ENCODE data around the gene ALKBH7. TPM values are rescaled to one million over a fixed set of nuclear protein-coding genes. Genes with fewer than 3 reads are reported as not detected.
A peak's percentile ranks its signal among the peaks of the same experiment; 100 is the strongest.

ALKBH7 gene
- total and polyA plus RNA-seq, 10 of the 15 experiments (the other 5 are each of a cell fraction or from before 2014, with no cell fraction given): 0.31 to 82.5 (median 37.6) TPM

- Histone ChIP-seq H3K79me2 (ENCODE audit: control insufficient read depth, insufficient read depth, low read length) (no peaks in the 10 kb centered on the region), H3K9me3 (replicated peaks; ENCODE audit: control insufficient read depth, insufficient read depth, low read length) (peaks cover 1% of the 10 kb centered on the region; the same call in 1 of the 3 replicates), H4K20me1 (ENCODE audit: control insufficient read depth, insufficient read depth) (no peaks in the 10 kb centered on the region), H3K36me3 (ENCODE audit: control insufficient read depth in 2 of 2, insufficient read depth in 2 of 2, low read length in 1 of 2) (peaks cover 22 to 39% of the 10 kb centered on the region in 2 experiments), H3K4me3 (no peak overlapping the region), H3K9ac (ENCODE audit: control insufficient read depth, insufficient read depth, low read length) (no peak overlapping the region), H2AFZ (ENCODE audit: control insufficient read depth, low read depth, low read length) (no peak overlapping the region), H3K27ac (ENCODE audit: control insufficient read depth, insufficient read depth) (no peak overlapping the region), H3K27me3 (replicated peaks in 1 of 2; ENCODE audit: control insufficient read depth in 2 of 2, insufficient read depth in 2 of 2, low read length in 1 of 2) (no peaks in the 10 kb centered on the region), H3K4me2 (ENCODE audit: control insufficient read depth, insufficient read depth) (no peak overlapping the region), H3K4me1 (ENCODE audit: control insufficient read depth, insufficient read depth, low read length) (no peaks in the 10 kb centered on the region)
- ChIA-PET CTCF (interaction anchor here (0.6 kb wide), 1 partner anchor 232 kb away, joined by 3 read pairs; no protein-coding TSS in a partner anchor), RAD21 (ENCODE audit: unreplicated experiment) (interaction anchor here (0.7 kb wide), 1 partner anchor 385 kb away, joined by 5 read pairs; no protein-coding TSS in a partner anchor), SMC1A (ENCODE audit: uncharacterized antibody, unreplicated experiment) (interaction anchor here (0.7 kb wide), 1 partner anchor 10 kb away, joined by 3 read pairs; the partner anchor contains the start of gene GTF2F1), POLR2A (interaction anchor here (0.6 kb wide), 2 partner anchors 12 to 186 kb away, joined by 3 to 7 read pairs; no protein-coding TSS in a partner anchor)
- DNase-seq (ENCODE audit: low read depth, low spot score) (no peak), FAIRE-seq (no peak), ATAC-seq (no peak)
- BruUV-seq (replicated peaks): no TSS peak
- in situ Hi-C loops (cut with MboI): no loop called here
- 91% methylated on average over 18 of the region's 19 CpGs for WGBS (ENCODE audit: insufficient coverage, insufficient replicate concordance, low lambda C conversion rate, missing lambda C conversion rate)
- intact Hi-C loops (cut with micrococcal nuclease; ENCODE audit: unreplicated experiment): no loop called here
- TF ChIP-seq REST (IDR thresholded peaks at IDR 0.05; ENCODE audit: low read depth, low read length) (no peak), PAX8 (IDR thresholded peaks at IDR 0.05) (no peak), POLR2A (IDR thresholded peaks at IDR 0.05; ENCODE audit: low read depth, low read length) (peak; percentile 42; the same call in 1 of the 2 replicates)
Measured at GRCh38 chr19:6383188-6383587, 10.6 kb downstream of the ALKBH7 start.

GRCh38 chr19:6384381-6384780, 11.8 kb downstream of the ALKBH7 start:
- H3K4me2 ChIP-seq (ENCODE audit: control insufficient read depth, insufficient read depth): no peak overlapping the region
- H3K79me2 ChIP-seq (ENCODE audit: control insufficient read depth, insufficient read depth, low read length): no peaks in the 10 kb centered on the region
- ChIA-PET POLR2A (no interaction called here), CTCF (no interaction called here), SMC1A (ENCODE audit: uncharacterized antibody, unreplicated experiment) (no interaction called here), RAD21 (ENCODE audit: unreplicated experiment) (no interaction called here)
- H3K27ac ChIP-seq (ENCODE audit: control insufficient read depth, insufficient read depth): no peak overlapping the region
- no peak overlapping the region for H3K4me3 ChIP-seq
- H3K9me3 ChIP-seq (replicated peaks; ENCODE audit: control insufficient read depth, insufficient read depth, low read length): peaks cover 1% of the 10 kb centered on the region; the same call in 1 of the 3 replicates
- ATAC-seq: no peak
- H4K20me1 ChIP-seq (ENCODE audit: control insufficient read depth, insufficient read depth): no peaks in the 10 kb centered on the region
- no peaks in the 10 kb centered on the region for H3K4me1 ChIP-seq (ENCODE audit: control insufficient read depth, insufficient read depth, low read length)
- FAIRE-seq: no peak
- no peak overlapping the region for H2AFZ ChIP-seq (ENCODE audit: control insufficient read depth, low read depth, low read length)
- in situ Hi-C loops (cut with MboI): no loop called here
- no TSS peak for BruUV-seq (replicated peaks)
- no peak overlapping the region for H3K9ac ChIP-seq (ENCODE audit: control insufficient read depth, insufficient read depth, low read length)
- intact Hi-C loops (cut with micrococcal nuclease; ENCODE audit: unreplicated experiment): no loop called here
- H3K36me3 ChIP-seq (ENCODE audit: control insufficient read depth in 2 of 2, insufficient read depth in 2 of 2, low read length in 1 of 2): peaks cover 33 to 42% of the 10 kb centered on the region in 2 experiments
- DNase-seq (ENCODE audit: low read depth, low spot score): no peak
- 88% methylated on average over 4 of the region's 4 CpGs for WGBS (ENCODE audit: insufficient coverage, insufficient replicate concordance, low lambda C conversion rate, missing lambda C conversion rate)
- no peaks in the 10 kb centered on the region for H3K27me3 ChIP-seq (replicated peaks in 1 of 2; ENCODE audit: control insufficient read depth in 2 of 2, insufficient read depth in 2 of 2, low read length in 1 of 2)
- TF ChIP-seq RAD51 (IDR thresholded peaks at IDR 0.05): no peak
- TF ChIP-seq BRCA1 (IDR thresholded peaks at IDR 0.05; ENCODE audit: low read depth, low read length): no peak
- TF ChIP-seq RELA (IDR thresholded peaks at IDR 0.05; ENCODE audit: borderline replicate concordance, partially characterized antibody): no peak
- no peak for TF ChIP-seq TCF3 (IDR thresholded peaks at IDR 0.05; ENCODE audit: borderline replicate concordance, insufficient read depth, low read depth, low read length)
- no peak for TF ChIP-seq ELK1 (IDR thresholded peaks at IDR 0.05; ENCODE audit: low read depth, low read length)
- no peak for TF ChIP-seq CBFB (IDR thresholded peaks at IDR 0.05; ENCODE audit: low read depth)
- no peak for TF ChIP-seq ZNF274 (IDR thresholded peaks at IDR 0.05; ENCODE audit: insufficient read depth, insufficient read length)
- TF ChIP-seq, protein P1, sequence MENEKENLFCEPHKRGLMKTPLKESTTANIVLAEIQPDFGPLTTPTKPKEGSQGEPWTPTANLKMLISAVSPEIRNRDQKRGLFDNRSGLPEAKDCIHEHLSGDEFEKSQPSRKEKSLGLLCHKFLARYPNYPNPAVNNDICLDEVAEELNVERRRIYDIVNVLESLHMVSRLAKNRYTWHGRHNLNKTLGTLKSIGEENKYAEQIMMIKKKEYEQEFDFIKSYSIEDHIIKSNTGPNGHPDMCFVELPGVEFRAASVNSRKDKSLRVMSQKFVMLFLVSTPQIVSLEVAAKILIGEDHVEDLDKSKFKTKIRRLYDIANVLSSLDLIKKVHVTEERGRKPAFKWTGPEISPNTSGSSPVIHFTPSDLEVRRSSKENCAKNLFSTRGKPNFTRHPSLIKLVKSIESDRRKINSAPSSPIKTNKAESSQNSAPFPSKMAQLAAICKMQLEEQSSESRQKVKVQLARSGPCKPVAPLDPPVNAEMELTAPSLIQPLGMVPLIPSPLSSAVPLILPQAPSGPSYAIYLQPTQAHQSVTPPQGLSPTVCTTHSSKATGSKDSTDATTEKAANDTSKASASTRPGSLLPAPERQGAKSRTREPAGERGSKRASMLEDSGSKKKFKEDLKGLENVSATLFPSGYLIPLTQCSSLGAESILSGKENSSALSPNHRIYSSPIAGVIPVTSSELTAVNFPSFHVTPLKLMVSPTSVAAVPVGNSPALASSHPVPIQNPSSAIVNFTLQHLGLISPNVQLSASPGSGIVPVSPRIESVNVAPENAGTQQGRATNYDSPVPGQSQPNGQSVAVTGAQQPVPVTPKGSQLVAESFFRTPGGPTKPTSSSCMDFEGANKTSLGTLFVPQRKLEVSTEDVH (IDR thresholded peaks at IDR 0.05; ENCODE audit: low read depth, partially characterized antibody): no peak

All from GM12878 (cell line).